Panc1 (cell line): ENCODE data around the gene XIRP2.

Source experiments
- CTCF ChIP-seq: fragments of 450-650 bp; IDR thresholded peaks from 2 replicates; pipeline ENCODE4 v1.5.1; 2017; ENCODE audit warnings: mild to moderate bottlenecking
- POLR2AphosphoS5 ChIP-seq: IDR thresholded peaks from 2 replicates; pipeline ENCODE4 v1.6.1; 2012; ENCODE audit warnings: mild to moderate bottlenecking, low read depth, low read length, moderate library complexity
- REST ChIP-seq, 2 experiments: IDR thresholded peaks; 2 replicates each; pipeline ENCODE4 v1.6.1; 2011 to 2012; ENCODE audit warnings: low read depth in 2 of 2, control low read depth in 1 of 2, low read length in 1 of 2, mild to moderate bottlenecking in 1 of 2, moderate library complexity in 1 of 2; ENCODE audit not compliant: insufficient read depth in 1 of 2
- SIN3A ChIP-seq: IDR thresholded peaks from 2 replicates; pipeline ENCODE4 v1.6.1; 2012; ENCODE audit warnings: low read depth, mild to moderate bottlenecking, low read length, moderate library complexity, borderline replicate concordance; ENCODE audit not compliant: insufficient read depth
- TCF7L2 ChIP-seq: IDR thresholded peaks from 2 replicates; pipeline ENCODE4 v1.6.1; 2011; ENCODE audit warnings: mild to moderate bottlenecking, low read depth, low read length, inconsistent platforms

GRCh38 chr2:166867874-166868514 is 20.3 kb upstream of the XIRP2 start:
- TF ChIP-seq CTCF: no peak
- no peak for TF ChIP-seq TCF7L2
- no peak for TF ChIP-seq POLR2AphosphoS5
- TF ChIP-seq REST (IDR thresholded peaks at IDR 0.05; ENCODE audit: insufficient read depth in 1 of 2, low read depth in 2 of 2, low read length in 1 of 2): no peak
- TF ChIP-seq SIN3A: no peak
